ENCODE data around the gene TEDC2.
"Not testable (repeated sequence)": the region's sequence is repeated elsewhere in the genome, so short reads cannot be mapped to it uniquely, and the experiment has no call there.

GRCh38 chr16:2435236-2435635, 24.7 kb upstream of the TEDC2 start:
- not testable (repeated sequence) for TF ChIP-seq POLR2AphosphoS5 (IDR thresholded peaks at IDR 0.05; ENCODE audit: low read depth, low read length); JUND (IDR thresholded peaks at IDR 0.05); RAD21 (IDR thresholded peaks at IDR 0.05; ENCODE audit: low read length); CTCF (IDR thresholded peaks at IDR 0.05); YY1 (IDR thresholded peaks at IDR 0.05; ENCODE audit: low read depth); FOXM1 (IDR thresholded peaks at IDR 0.05; ENCODE audit: low read depth); CHD2 (IDR thresholded peaks at IDR 0.05; ENCODE audit: low read length, partially characterized antibody); TAF1 (IDR thresholded peaks at IDR 0.05; ENCODE audit: borderline replicate concordance, low read depth, low read length); SMC3 (IDR thresholded peaks at IDR 0.05; ENCODE audit: low read depth, low read length); USF2 (IDR thresholded peaks at IDR 0.05; ENCODE audit: borderline replicate concordance, low read depth, low read length)
- TF ChIP-seq, protein P1, sequence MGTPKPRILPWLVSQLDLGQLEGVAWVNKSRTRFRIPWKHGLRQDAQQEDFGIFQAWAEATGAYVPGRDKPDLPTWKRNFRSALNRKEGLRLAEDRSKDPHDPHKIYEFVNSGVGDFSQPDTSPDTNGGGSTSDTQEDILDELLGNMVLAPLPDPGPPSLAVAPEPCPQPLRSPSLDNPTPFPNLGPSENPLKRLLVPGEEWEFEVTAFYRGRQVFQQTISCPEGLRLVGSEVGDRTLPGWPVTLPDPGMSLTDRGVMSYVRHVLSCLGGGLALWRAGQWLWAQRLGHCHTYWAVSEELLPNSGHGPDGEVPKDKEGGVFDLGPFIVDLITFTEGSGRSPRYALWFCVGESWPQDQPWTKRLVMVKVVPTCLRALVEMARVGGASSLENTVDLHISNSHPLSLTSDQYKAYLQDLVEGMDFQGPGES (IDR thresholded peaks at IDR 0.05; ENCODE audit: low read depth, low read length) = not testable (repeated sequence)
- TF ChIP-seq, protein P2, sequence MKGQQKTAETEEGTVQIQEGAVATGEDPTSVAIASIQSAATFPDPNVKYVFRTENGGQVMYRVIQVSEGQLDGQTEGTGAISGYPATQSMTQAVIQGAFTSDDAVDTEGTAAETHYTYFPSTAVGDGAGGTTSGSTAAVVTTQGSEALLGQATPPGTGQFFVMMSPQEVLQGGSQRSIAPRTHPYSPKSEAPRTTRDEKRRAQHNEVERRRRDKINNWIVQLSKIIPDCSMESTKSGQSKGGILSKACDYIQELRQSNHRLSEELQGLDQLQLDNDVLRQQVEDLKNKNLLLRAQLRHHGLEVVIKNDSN (IDR thresholded peaks at IDR 0.05; ENCODE audit: borderline replicate concordance, low read depth) = not testable (repeated sequence)
- TF ChIP-seq, protein P3, sequence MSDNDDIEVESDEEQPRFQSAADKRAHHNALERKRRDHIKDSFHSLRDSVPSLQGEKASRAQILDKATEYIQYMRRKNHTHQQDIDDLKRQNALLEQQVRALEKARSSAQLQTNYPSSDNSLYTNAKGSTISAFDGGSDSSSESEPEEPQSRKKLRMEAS (IDR thresholded peaks at IDR 0.05; ENCODE audit: low read depth) = not testable (repeated sequence)
